Measurements from ENCODE around the gene AK8.

Gene AK8

GRCh38 chr9:132832171-132832881, 45.8 kb downstream of the AK8 start:
- no peak for DNase-seq (ENCODE audit: low spot score)
- in situ Hi-C loops (cut with MboI; ENCODE audit: low pct_unique_long_range_greater_than_20kb, low sequenced_read_pairs, unreplicated experiment) = no loop called here

DNA sequence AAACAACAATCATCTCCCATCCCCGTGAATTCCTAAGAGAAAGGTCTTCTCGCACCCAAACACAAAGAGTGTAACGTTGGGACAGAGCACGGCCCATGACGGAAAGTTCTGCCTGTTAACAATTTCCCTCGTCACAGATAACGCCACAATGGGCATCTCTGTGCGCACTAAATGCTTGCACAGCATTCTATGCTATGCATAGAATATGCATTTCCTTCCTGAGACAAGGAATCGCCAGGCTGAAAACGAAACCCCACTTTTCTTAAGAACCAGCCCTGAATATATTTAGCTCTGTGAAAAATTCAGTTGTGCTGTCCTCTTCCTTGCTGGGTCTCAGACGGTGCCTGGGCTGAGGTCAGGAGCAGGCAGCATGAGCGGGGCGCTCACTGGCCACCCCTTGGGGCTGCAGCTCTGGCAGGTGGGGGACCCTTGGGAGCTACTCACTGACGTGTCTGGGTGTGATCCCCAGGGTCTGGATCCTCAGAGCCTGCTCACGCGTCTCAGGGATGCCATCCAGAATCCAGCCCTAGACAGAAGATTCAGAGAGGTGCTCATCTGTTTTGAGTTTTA, 49.8 kb downstream of the AK8 start:
- in situ Hi-C loops (cut with MboI; ENCODE audit: low pct_unique_long_range_greater_than_20kb, low sequenced_read_pairs, unreplicated experiment) = no loop called here
- TF ChIP-seq, protein P1, sequence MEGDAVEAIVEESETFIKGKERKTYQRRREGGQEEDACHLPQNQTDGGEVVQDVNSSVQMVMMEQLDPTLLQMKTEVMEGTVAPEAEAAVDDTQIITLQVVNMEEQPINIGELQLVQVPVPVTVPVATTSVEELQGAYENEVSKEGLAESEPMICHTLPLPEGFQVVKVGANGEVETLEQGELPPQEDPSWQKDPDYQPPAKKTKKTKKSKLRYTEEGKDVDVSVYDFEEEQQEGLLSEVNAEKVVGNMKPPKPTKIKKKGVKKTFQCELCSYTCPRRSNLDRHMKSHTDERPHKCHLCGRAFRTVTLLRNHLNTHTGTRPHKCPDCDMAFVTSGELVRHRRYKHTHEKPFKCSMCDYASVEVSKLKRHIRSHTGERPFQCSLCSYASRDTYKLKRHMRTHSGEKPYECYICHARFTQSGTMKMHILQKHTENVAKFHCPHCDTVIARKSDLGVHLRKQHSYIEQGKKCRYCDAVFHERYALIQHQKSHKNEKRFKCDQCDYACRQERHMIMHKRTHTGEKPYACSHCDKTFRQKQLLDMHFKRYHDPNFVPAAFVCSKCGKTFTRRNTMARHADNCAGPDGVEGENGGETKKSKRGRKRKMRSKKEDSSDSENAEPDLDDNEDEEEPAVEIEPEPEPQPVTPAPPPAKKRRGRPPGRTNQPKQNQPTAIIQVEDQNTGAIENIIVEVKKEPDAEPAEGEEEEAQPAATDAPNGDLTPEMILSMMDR (IDR thresholded peaks at IDR 0.05; ENCODE audit: extremely low read depth, insufficient read depth, missing control alignments) = no peak

More at GRCh38 chr9:132832171-132832881, 45.8 kb downstream of the AK8 start:
- TF ChIP-seq, protein P1 (IDR thresholded peaks at IDR 0.05; ENCODE audit: extremely low read depth, insufficient read depth, missing control alignments) = no peak

DNA sequence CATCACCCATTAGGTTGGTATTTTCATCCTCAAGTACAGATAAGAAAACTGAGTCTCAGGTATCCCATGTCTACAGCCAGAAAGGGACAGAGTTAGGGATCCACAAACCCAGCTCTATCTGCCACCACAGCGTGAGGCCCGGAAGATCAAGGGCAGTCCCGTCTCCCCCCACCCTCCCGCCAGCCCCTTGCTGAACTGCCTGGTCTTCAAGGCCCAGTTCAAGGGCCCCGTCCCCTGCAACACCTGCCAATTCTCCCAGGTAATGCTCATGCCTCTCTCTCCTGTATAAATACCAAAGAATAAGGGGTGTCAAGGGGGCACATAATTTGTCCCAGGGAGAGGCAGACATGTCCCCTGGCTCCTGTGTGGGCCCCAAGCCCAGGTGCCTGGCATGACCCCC, 50.7 kb downstream of the AK8 start:
- TF ChIP-seq, protein P1 (IDR thresholded peaks at IDR 0.05; ENCODE audit: extremely low read depth, insufficient read depth, missing control alignments) = no peak
- in situ Hi-C loops (cut with MboI; ENCODE audit: low pct_unique_long_range_greater_than_20kb, low sequenced_read_pairs, unreplicated experiment) = no loop called here
- DNase-seq (ENCODE audit: low spot score) = no peak

More for the DNA sequence above, 49.8 kb downstream of the AK8 start:
- no peak for DNase-seq (ENCODE audit: low spot score)

DNA sequence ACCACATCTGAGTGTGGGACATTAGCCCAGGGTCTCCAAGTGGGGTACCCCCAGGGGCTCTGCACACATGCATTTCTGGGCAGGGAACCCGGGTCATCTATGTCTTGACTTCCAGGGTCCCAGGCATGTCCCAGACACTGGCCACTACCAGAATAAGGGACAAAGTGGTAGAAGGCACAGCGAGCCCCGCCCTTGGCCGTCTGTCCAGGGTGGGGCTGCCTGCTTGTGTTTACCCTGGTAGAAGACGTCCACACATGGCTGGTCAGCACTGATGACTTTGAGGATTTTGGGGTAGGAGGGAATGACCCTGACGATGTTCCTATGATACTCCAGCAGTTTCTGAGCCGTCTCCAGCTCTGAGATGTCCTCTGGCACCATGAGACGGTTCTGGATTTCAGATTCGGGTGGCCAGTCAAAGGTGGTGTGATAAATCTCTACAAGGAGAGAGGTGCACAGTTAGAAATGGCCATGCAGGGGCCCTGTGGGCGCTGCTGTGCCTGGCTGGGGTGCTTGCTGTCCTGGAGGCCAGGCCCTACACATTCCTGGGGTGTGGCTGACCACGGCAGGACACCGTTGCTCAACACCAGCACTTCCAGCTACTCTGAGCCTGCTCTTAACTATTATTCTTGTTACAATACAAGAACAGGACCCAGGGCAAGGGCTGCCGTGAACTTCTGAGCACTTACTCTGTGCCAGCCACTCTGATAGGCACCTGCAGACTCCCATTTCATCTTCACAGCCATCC, 51.3 kb downstream of the AK8 start:
- in situ Hi-C loops (cut with MboI; ENCODE audit: low pct_unique_long_range_greater_than_20kb, low sequenced_read_pairs, unreplicated experiment) = no loop called here
- no peak for DNase-seq (ENCODE audit: low spot score)
- TF ChIP-seq, protein P1 (IDR thresholded peaks at IDR 0.05; ENCODE audit: extremely low read depth, insufficient read depth, missing control alignments) = no peak

DNA sequence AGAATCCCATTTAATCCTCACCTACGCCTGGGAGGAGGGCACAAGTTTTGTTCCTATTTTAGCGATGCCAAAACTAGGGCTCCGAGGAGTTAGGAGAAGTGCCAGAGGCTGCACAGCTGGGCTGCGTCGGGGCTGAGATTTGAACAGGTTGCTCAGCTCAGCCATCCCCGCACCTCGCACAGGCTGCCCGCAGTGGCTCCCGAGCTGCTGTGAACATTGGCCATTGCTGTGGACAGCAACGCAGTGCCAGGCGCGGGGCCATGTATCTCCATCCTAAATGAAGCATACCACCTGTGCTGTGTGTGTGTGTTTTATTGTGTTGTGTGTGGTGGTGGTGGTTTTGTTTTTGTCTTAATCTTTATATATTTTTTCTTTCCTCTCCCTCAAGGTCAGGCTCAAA, 52.0 kb downstream of the AK8 start:
- TF ChIP-seq, protein P1 (IDR thresholded peaks at IDR 0.05; ENCODE audit: extremely low read depth, insufficient read depth, missing control alignments) = no peak
- in situ Hi-C loops (cut with MboI; ENCODE audit: low pct_unique_long_range_greater_than_20kb, low sequenced_read_pairs, unreplicated experiment) = no loop called here
- no peak for DNase-seq (ENCODE audit: low spot score)

DNA sequence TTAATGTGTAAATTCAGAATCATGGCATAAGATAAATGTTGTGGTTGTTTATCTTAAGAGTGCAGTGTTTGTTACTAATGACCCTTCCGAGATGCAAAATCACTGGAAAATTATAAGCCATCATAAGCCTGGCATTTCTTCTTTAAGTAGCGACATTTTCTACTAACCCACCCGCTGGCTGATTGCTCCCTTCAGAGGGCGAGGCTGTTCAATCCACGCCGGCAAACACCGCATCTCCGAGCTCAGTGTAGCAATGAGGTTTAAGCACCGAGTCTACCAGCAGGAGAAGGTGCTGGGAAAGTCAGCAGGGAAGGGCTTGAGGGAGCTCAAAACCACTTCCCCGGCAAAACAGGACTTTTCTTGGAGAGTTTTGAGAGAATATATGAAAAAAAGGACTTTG, 52.7 kb downstream of the AK8 start:
- TF ChIP-seq, protein P1 (IDR thresholded peaks at IDR 0.05; ENCODE audit: extremely low read depth, insufficient read depth, missing control alignments) = no peak
- in situ Hi-C loops (cut with MboI; ENCODE audit: low pct_unique_long_range_greater_than_20kb, low sequenced_read_pairs, unreplicated experiment) = no loop called here

More for the DNA sequence above, 52.7 kb downstream of the AK8 start:
- no peak for DNase-seq (ENCODE audit: low spot score)

All from GM13977 (cell line).